ENCODE measurements around the gene PXDC1. TPM values are rescaled to one million over a fixed set of nuclear protein-coding genes. Genes with fewer than 3 reads are reported as not detected.
A peak's percentile ranks its signal among the peaks of the same experiment; 100 is the strongest.

The PXDC1 gene
- total RNA-seq, 6 experiments from 2014 or later: 50.5 to 250 (median 97.5) TPM

GRCh38 chr6:3738381-3739131 lies 13.0 kb downstream of the PXDC1 start:
- peaks cover 0 to 52% (median 31%) of the 10 kb centered on the region in 4 donors for H3K36me3 ChIP-seq
- no peak overlapping the region for H3K27ac ChIP-seq
- TF ChIP-seq POLR2A (IDR thresholded peaks at IDR 0.05): no peak
- TF ChIP-seq, protein P1, sequence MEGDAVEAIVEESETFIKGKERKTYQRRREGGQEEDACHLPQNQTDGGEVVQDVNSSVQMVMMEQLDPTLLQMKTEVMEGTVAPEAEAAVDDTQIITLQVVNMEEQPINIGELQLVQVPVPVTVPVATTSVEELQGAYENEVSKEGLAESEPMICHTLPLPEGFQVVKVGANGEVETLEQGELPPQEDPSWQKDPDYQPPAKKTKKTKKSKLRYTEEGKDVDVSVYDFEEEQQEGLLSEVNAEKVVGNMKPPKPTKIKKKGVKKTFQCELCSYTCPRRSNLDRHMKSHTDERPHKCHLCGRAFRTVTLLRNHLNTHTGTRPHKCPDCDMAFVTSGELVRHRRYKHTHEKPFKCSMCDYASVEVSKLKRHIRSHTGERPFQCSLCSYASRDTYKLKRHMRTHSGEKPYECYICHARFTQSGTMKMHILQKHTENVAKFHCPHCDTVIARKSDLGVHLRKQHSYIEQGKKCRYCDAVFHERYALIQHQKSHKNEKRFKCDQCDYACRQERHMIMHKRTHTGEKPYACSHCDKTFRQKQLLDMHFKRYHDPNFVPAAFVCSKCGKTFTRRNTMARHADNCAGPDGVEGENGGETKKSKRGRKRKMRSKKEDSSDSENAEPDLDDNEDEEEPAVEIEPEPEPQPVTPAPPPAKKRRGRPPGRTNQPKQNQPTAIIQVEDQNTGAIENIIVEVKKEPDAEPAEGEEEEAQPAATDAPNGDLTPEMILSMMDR (IDR thresholded peaks at IDR 0.05): no peak
- peaks cover 0 to 35% (median 13%) of the 10 kb centered on the region in 4 donors for H3K4me1 ChIP-seq
- no peak overlapping the region for H3K4me3 ChIP-seq
- H3K27me3 ChIP-seq: no peaks in the 10 kb centered on the region
- DNase-seq (peak in 1 of 3 donors; percentile 15), ATAC-seq (no peak)
- 63% methylated on average over 9 of the region's 19 CpGs for WGBS (ENCODE audit: insufficient coverage, low coverage, low lambda C conversion rate, missing lambda C conversion rate)
- no peaks in the 10 kb centered on the region for H3K9me3 ChIP-seq
- intact Hi-C loops (cut with DNase I): loop anchor here (10.0 kb wide), 2 partner anchors 246 to 304 kb away; no protein-coding TSS in a partner anchor

- Histone ChIP-seq H3K36me3 (peaks cover 0 to 56% (median 31%) of the 10 kb centered on the region in 4 donors), H3K4me1 (peaks cover 0 to 29% (median 10%) of the 10 kb centered on the region in 4 donors), H3K9me3 (no peaks in the 10 kb centered on the region), H3K27me3 (no peaks in the 10 kb centered on the region), H3K27ac (no peak overlapping the region), H3K4me3 (no peak overlapping the region)
- 73% methylated on average over 5 of the region's 12 CpGs for WGBS (ENCODE audit: insufficient coverage, low coverage, low lambda C conversion rate, missing lambda C conversion rate)
- no peak for ATAC-seq
- intact Hi-C loops (cut with DNase I): loop anchor here (10.0 kb wide), 2 partner anchors 247 to 303 kb away; no protein-coding TSS in a partner anchor
- no peak for DNase-seq
- TF ChIP-seq, protein P1 (IDR thresholded peaks at IDR 0.05): no peak
- TF ChIP-seq POLR2A (IDR thresholded peaks at IDR 0.05): no peak
These were observed 13.7 kb downstream of the PXDC1 start for GRCh38 chr6:3737831-3738210.

- H3K27me3 ChIP-seq: no peaks in the 10 kb centered on the region
- peak in 1 of 3 donors; percentile 50 for DNase-seq
- H3K27ac ChIP-seq: no peak overlapping the region
- TF ChIP-seq, protein P1 (IDR thresholded peaks at IDR 0.05): no peak
- TF ChIP-seq POLR2A (IDR thresholded peaks at IDR 0.05): no peak
- H3K9me3 ChIP-seq: no peaks in the 10 kb centered on the region
- H3K36me3 ChIP-seq: peaks cover 0 to 56% (median 31%) of the 10 kb centered on the region in 4 donors
- WGBS (ENCODE audit: insufficient coverage, low coverage, low lambda C conversion rate, missing lambda C conversion rate): 80% methylated on average over 11 of the region's 25 CpGs
- no peak overlapping the region for H3K4me3 ChIP-seq
- intact Hi-C loops (cut with DNase I): loop anchor here (10.0 kb wide), 2 partner anchors 248 to 302 kb away; no protein-coding TSS in a partner anchor
- ATAC-seq: no peak
- H3K4me1 ChIP-seq: peaks cover 0 to 27% (median 10%) of the 10 kb centered on the region in 4 donors
These were observed 14.2 kb downstream of the PXDC1 start for GRCh38 chr6:3737149-3737830.

GRCh38 chr6:3735029-3735605 lies 16.4 kb downstream of the PXDC1 start:
- WGBS (ENCODE audit: insufficient coverage, low coverage, low lambda C conversion rate, missing lambda C conversion rate): 89% methylated on average over 5 of the region's 5 CpGs
- DNase-seq (no peak), ATAC-seq (no peak)
- intact Hi-C loops (cut with DNase I): loop anchor here (10.0 kb wide), 2 partner anchors 250 to 300 kb away; no protein-coding TSS in a partner anchor
- Histone ChIP-seq H3K4me3 (no peak overlapping the region), H3K27me3 (no peaks in the 10 kb centered on the region), H3K36me3 (peaks cover 0 to 64% (median 34%) of the 10 kb centered on the region in 4 donors), H3K4me1 (peaks cover 0 to 19% (median 0%) of the 10 kb centered on the region in 4 donors), H3K9me3 (no peaks in the 10 kb centered on the region), H3K27ac (no peak overlapping the region)
- TF ChIP-seq, protein P1 (IDR thresholded peaks at IDR 0.05): no peak
- no peak for TF ChIP-seq POLR2A (IDR thresholded peaks at IDR 0.05)

All from right lobe of liver (tissue), 6 donors.